ENCODE results near the gene ECSIT.

DNA sequence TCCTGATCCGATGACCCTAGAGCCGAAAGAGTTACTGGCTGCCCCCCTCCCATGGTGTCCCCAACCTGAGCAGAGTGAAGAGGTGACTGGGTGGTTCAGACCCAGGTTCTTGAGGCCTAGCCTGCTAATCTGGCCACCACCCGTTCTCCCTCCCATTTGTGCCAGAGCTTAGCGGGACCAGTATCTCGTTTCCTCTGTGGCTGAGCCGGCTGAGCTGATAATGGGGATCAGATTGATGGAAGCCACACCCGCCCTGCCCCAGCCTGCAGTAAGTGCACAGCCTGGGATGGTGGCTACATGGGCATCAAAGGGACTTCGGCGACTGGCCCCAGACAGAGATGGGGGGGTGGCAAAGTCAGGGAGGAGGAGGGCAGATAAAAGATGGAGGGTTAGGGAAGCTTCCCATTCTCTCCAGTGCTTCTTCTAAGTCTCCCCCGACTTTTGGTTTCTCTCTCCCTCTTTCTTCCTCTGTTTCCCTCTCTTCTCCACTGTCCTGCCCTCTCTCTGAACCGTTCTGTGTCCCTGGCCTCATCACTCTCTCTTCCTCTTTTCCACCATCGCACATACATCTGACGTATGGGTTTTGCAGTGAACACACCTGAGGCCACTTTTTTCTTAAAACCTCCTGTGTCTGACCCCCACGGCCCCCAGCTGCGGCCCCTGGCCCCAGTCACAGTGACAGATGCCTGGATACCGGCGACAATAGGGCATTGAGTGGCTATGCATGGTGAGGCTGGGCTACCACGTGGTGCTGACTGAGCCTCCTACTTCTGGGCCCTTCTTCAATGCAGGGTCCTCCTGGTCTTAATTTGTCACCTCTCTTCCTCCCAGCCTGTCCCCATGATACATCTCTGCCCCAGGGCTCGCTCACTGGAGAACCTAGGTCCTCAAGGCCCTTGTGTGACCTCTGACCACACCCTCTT lies 50.5 kb downstream of the ECSIT start:
- TF ChIP-seq CTCF (conservative IDR thresholded peaks at IDR 0.05; ENCODE audit: low read depth, low read length): no peak
- no peak for TF ChIP-seq EZH2 (IDR thresholded peaks at IDR 0.05; ENCODE audit: borderline replicate concordance, low read depth, low read length, poor library complexity, severe bottlenecking)
